Suprapubic skin (tissue), 4 donors: Measurements from ENCODE around the gene ZFHX3. TPM values are rescaled to one million over a fixed set of nuclear protein-coding genes. Genes with fewer than 3 reads are reported as not detected.

ENCODE experiments used
- DNase-seq, 2 donors: peaks; one replicate each; pipeline ENCODE4 v3.0.0-alpha.2; 2019; ENCODE audit warnings: low spot score in 2 of 2
- H3K27ac ChIP-seq: fragments of 200-600 bp; sonication (generic); one replicate; pipeline ENCODE4 v1.5.1; 2019
- H3K27me3 ChIP-seq: fragments of 200-600 bp; sonication (generic); one replicate; pipeline ENCODE4 v1.5.1; 2019
- H3K36me3 ChIP-seq: fragments of 200-600 bp; sonication (generic); one replicate; pipeline ENCODE4 v1.5.1; 2019
- H3K4me1 ChIP-seq: fragments of 200-600 bp; sonication (generic); one replicate; pipeline ENCODE4 v1.5.1; 2019
- H3K4me3 ChIP-seq: fragments of 200-600 bp; sonication (generic); one replicate; pipeline ENCODE4 v1.5.1; 2019; ENCODE audit warnings: mild to moderate bottlenecking
- H3K9me3 ChIP-seq: fragments of 200-600 bp; sonication (generic); one replicate; pipeline ENCODE4 v1.5.1; 2019
- EP300 ChIP-seq: sonication (generic); formaldehyde crosslinking; IDR thresholded peaks from one replicate; pipeline ENCODE4 v1.6.1; 2017; ENCODE audit warnings: antibody characterized with exemption
- POLR2A ChIP-seq, 2 donors: fragments of 450-650 bp; IDR thresholded peaks; one replicate each; pipeline ENCODE4 v1.6.1; 2017; ENCODE audit warnings: antibody characterized with exemption in 2 of 2, mild to moderate bottlenecking in 2 of 2, moderate library complexity in 2 of 2
- POLR2AphosphoS5 ChIP-seq, 3 donors: sonication (generic); formaldehyde crosslinking; IDR thresholded peaks; one replicate each; pipeline ENCODE4 v1.6.1; 2017; ENCODE audit warnings: antibody characterized with exemption in 3 of 3
- WGBS: methylation state at CpG from one replicate; pipeline ENCODE4 v1.1.5; 2018; 5-methylcytosine and 5-hydroxymethylcytosine counted together
- total RNA-seq, 4 donors: library from RNA; depleted of rRNA; stranded (reverse); fragments of >200 nt; gene quantifications; one replicate each; pipeline ENCODE4 v1.1.0, GENCODE V29; 2016
- TF ChIP-seq, protein P1 (sequence below), 2 donors: fragments of 200-600 bp in 1 of 2; fragments of 450-650 bp in 1 of 2; sonication (generic) in 1 of 2; IDR thresholded peaks; one replicate each; pipeline ENCODE4 v1.5.1; 2016 to 2019; ENCODE audit warnings: antibody characterized with exemption in 2 of 2, mild to moderate bottlenecking in 1 of 2, moderate library complexity in 1 of 2

Gene ZFHX3
- total RNA-seq, 4 donors from 2014 or later, result 10.4 to 16.1 (median 12.8) TPM

GRCh38 chr16:72789921-72790320, 258.0 kb downstream of the ZFHX3 start:
- peaks cover 12% of the 10 kb centered on the region for H3K36me3 ChIP-seq
- H3K27ac ChIP-seq, result no peak overlapping the region
- no peaks in the 10 kb centered on the region for H3K9me3 ChIP-seq
- no peaks in the 10 kb centered on the region for H3K27me3 ChIP-seq
- H3K4me3 ChIP-seq, result no peak overlapping the region
- TF ChIP-seq, protein P1, sequence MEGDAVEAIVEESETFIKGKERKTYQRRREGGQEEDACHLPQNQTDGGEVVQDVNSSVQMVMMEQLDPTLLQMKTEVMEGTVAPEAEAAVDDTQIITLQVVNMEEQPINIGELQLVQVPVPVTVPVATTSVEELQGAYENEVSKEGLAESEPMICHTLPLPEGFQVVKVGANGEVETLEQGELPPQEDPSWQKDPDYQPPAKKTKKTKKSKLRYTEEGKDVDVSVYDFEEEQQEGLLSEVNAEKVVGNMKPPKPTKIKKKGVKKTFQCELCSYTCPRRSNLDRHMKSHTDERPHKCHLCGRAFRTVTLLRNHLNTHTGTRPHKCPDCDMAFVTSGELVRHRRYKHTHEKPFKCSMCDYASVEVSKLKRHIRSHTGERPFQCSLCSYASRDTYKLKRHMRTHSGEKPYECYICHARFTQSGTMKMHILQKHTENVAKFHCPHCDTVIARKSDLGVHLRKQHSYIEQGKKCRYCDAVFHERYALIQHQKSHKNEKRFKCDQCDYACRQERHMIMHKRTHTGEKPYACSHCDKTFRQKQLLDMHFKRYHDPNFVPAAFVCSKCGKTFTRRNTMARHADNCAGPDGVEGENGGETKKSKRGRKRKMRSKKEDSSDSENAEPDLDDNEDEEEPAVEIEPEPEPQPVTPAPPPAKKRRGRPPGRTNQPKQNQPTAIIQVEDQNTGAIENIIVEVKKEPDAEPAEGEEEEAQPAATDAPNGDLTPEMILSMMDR (IDR thresholded peaks at IDR 0.05), result no peak
- no peak for TF ChIP-seq POLR2A (IDR thresholded peaks at IDR 0.05)
- TF ChIP-seq EP300, result no peak
- TF ChIP-seq POLR2AphosphoS5 (IDR thresholded peaks at IDR 0.05), result no peak
- no peak for DNase-seq
- peaks cover 11% of the 10 kb centered on the region for H3K4me1 ChIP-seq
- 98% methylated on average over 5 of the region's 5 CpGs for WGBS

- DNase-seq, result no peak
- H3K36me3 ChIP-seq, result peaks cover 7% of the 10 kb centered on the region
- no peak overlapping the region for H3K4me3 ChIP-seq
- no peaks in the 10 kb centered on the region for H3K27me3 ChIP-seq
- H3K9me3 ChIP-seq, result no peaks in the 10 kb centered on the region
- H3K27ac ChIP-seq, result no peak overlapping the region
- whole genome bisulfite sequencing, result 92% methylated on average over 7 of the region's 7 CpGs
- peaks cover 11% of the 10 kb centered on the region for H3K4me1 ChIP-seq
- TF ChIP-seq POLR2AphosphoS5 (IDR thresholded peaks at IDR 0.05) (no peak), POLR2A (IDR thresholded peaks at IDR 0.05) (no peak), EP300 (no peak)
- TF ChIP-seq, protein P1 (IDR thresholded peaks at IDR 0.05), result no peak
Observed at GRCh38 chr16:72789465-72789864, 258.5 kb downstream of the ZFHX3 start.

DNA sequence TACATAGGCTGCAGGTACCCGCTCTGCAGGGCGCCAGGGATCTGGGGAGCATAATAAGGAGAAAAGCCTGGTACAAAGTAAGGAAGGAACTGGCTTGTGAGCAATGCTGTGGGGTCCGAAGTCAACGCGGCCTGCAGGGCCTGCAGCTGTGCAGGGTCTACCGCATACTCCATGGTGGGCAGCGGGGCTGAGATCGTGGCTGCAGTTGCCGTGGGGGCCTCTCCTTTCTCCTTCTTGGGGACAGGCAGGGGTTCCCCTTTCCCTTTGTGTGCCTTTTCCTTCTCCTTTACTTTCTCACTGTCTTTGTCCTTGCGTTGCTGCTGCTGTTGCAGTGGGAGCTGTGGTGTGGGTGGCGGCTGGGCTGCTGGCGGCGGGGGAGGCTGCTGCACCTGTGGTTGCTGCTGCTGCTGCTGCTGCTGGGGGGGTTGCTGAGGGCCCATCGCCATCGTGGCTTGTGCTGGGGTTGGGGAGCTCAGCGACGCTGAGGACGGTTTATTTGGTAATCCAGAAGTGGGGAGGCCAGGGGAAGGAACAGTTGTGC, 259.6 kb downstream of the ZFHX3 start:
- DNase-seq, result no peak
- H3K4me3 ChIP-seq, result peak overlapping the region; percentile 46
- H3K36me3 ChIP-seq, result peaks cover 4% of the 10 kb centered on the region
- no peak overlapping the region for H3K27ac ChIP-seq
- peaks cover 11% of the 10 kb centered on the region for H3K4me1 ChIP-seq
- 74% methylated on average over 18 of the region's 18 CpGs for WGBS
- H3K27me3 ChIP-seq, result no peaks in the 10 kb centered on the region
- TF ChIP-seq, protein P1 (IDR thresholded peaks at IDR 0.05), result no peak
- no peak for TF ChIP-seq EP300
- TF ChIP-seq POLR2A (IDR thresholded peaks at IDR 0.05), result no peak
- TF ChIP-seq POLR2AphosphoS5 (IDR thresholded peaks at IDR 0.05), result no peak
- no peaks in the 10 kb centered on the region for H3K9me3 ChIP-seq

DNA sequence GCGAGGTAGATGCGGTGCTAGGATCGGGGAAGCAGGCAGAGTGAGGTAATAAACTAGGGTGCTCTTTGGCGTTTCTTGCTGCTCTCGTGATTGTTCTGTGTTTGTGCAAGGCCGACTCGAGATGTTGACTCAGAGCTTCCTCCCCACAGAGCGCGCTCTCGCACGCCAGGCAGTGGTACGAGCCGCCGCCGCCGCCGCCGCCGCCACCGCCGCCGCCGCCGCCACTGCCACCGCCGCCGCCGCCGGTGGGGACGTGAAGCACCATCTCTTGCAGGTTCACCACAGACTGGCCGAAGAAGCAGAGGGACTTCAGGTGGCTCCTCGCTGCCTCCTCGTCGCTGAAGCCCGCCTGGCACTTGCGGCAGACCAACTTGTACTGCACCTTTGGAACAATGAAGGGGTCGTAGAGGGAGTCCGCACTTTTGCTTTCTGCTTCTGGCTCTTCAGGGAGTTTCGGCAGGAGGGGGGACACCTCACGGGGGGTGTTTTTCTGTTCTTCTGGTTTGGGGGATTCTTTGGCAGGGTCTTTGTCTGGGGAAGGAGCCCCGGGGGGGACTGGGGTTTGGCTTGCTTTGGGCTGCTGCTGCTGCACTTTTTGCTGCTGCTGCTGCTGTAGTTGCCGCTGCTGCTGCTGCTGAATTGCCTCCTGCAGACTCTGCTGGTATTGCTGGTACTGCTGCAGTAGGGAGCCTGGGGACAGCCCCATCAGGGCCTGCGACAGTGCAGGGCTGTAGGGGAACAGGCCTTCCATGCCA, 260.2 kb downstream of the ZFHX3 start:
- Histone ChIP-seq H3K9me3 (no peaks in the 10 kb centered on the region), H3K27me3 (no peaks in the 10 kb centered on the region), H3K36me3 (no peaks in the 10 kb centered on the region), H3K4me1 (peaks cover 11% of the 10 kb centered on the region), H3K4me3 (peak overlapping the region; percentile 46), H3K27ac (peak overlapping the region; percentile 32)
- 21% methylated on average over 9 of the region's 43 CpGs for WGBS
- peak in 1 of 2 donors; percentile 84 for DNase-seq
- TF ChIP-seq POLR2A (IDR thresholded peaks at IDR 0.05) (peak in 1 of 2 donors; percentile 34), POLR2AphosphoS5 (IDR thresholded peaks at IDR 0.05) (no peak), EP300 (no peak)

GRCh38 chr16:72787130-72787513, 260.8 kb downstream of the ZFHX3 start:
- no peak for DNase-seq
- peak overlapping the region; percentile 32 for H3K27ac ChIP-seq
- H3K4me1 ChIP-seq, result peaks cover 11% of the 10 kb centered on the region
- H3K4me3 ChIP-seq, result peak overlapping the region; percentile 46
- no peaks in the 10 kb centered on the region for H3K9me3 ChIP-seq
- H3K36me3 ChIP-seq, result no peaks in the 10 kb centered on the region
- WGBS, result 30% methylated on average over 14 of the region's 23 CpGs
- TF ChIP-seq EP300 (no peak), POLR2AphosphoS5 (IDR thresholded peaks at IDR 0.05) (no peak), POLR2A (IDR thresholded peaks at IDR 0.05) (no peak)
- TF ChIP-seq, protein P1 (IDR thresholded peaks at IDR 0.05), result no peak
- no peaks in the 10 kb centered on the region for H3K27me3 ChIP-seq
